ENCODE results near the gene BMPR1A.

DNA sequence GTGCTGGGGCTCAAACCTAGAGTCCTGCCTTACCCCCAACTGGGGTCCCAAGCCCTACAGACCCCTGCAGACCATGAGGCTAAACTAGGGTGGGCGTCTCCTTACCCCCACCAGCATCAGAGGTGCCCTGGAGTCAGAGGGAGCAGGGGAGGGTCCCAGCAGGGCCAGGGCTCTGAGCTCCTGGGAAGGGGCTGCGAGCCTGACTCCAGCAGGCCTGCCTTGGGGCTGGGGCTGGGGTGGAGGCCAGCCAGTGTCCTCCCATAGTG, 203.3 kb downstream of the BMPR1A start:
- TF ChIP-seq CTCF (IDR thresholded peaks at IDR 0.05 in 2 of 3, conservative IDR thresholded peaks at IDR 0.05 in 1 of 3; ENCODE audit: insufficient read depth in 2 of 3, low read depth in 1 of 3, low read length in 3 of 3) (no peak), CHD4 (IDR thresholded peaks at IDR 0.05; ENCODE audit: insufficient read depth, insufficient replicate concordance, low read depth, low read length, poor library complexity, severe bottlenecking) (no peak), KDM1A (IDR thresholded peaks at IDR 0.05) (no peak), JUNB (CRISPR knock-in tag; conservative IDR thresholded peaks at IDR 0.05) (no peak), NFE2L1 (tag; IDR thresholded peaks at IDR 0.05; ENCODE audit: borderline replicate concordance, low read depth) (no peak), PHF21A (IDR thresholded peaks at IDR 0.05; ENCODE audit: borderline replicate concordance, low read depth) (no peak), NONO (IDR thresholded peaks at IDR 0.05; ENCODE audit: low read depth in 2 of 2, low read length in 1 of 2) (no peak), HDAC3 (IDR thresholded peaks at IDR 0.05; ENCODE audit: borderline replicate concordance, partially characterized antibody) (no peak), EZH2 (IDR thresholded peaks at IDR 0.05; ENCODE audit: borderline replicate concordance, low read depth, low read length) (no peak)
- TF ChIP-seq, protein P1, sequence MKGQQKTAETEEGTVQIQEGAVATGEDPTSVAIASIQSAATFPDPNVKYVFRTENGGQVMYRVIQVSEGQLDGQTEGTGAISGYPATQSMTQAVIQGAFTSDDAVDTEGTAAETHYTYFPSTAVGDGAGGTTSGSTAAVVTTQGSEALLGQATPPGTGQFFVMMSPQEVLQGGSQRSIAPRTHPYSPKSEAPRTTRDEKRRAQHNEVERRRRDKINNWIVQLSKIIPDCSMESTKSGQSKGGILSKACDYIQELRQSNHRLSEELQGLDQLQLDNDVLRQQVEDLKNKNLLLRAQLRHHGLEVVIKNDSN (CRISPR knock-in tag; IDR thresholded peaks at IDR 0.05) = no peak
- TF ChIP-seq, protein P2, sequence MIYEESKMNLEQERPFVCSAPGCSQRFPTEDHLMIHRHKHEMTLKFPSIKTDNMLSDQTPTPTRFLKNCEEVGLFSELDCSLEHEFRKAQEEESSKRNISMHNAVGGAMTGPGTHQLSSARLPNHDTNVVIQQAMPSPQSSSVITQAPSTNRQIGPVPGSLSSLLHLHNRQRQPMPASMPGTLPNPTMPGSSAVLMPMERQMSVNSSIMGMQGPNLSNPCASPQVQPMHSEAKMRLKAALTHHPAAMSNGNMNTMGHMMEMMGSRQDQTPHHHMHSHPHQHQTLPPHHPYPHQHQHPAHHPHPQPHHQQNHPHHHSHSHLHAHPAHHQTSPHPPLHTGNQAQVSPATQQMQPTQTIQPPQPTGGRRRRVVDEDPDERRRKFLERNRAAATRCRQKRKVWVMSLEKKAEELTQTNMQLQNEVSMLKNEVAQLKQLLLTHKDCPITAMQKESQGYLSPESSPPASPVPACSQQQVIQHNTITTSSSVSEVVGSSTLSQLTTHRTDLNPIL (CRISPR knock-in tag; IDR thresholded peaks at IDR 0.05) = no peak

Measured in K562 (cell line).